CD14-positive monocyte (primary cell): Measurements from ENCODE around the gene AQP9. TPM values are rescaled to one million over a fixed set of nuclear protein-coding genes. Genes with fewer than 3 reads are reported as not detected.

ENCODE experiments used
- DNase-seq, 3 donors: peaks; one replicate each; pipeline ENCODE4 v3.0.0-alpha.2; 2011 to 2022
- H2AFZ ChIP-seq: 2 replicates; pipeline ENCODE4 v1.6.0; 2012; ENCODE audit warnings: mild to moderate bottlenecking, low read depth, low read length, inconsistent platforms; ENCODE audit not compliant: insufficient read depth, poor library complexity, severe bottlenecking
- H3K27ac ChIP-seq, 2 donors: 1 replicate in 1 of 2; 2 replicates in 1 of 2; pipeline ENCODE4 v1.5.1; 2012 to 2013; ENCODE audit warnings: low read length in 2 of 2, control low read depth in 1 of 2, inconsistent platforms in 1 of 2, low read depth in 1 of 2, mild to moderate bottlenecking in 1 of 2
- H3K27me3 ChIP-seq, 2 donors: one replicate each; pipeline versions ENCODE4 v1.6.0 to v1.6.1; 2011 to 2013; ENCODE audit warnings: low read length in 2 of 2; ENCODE audit not compliant: control insufficient read depth in 2 of 2, insufficient read depth in 2 of 2
- H3K36me3 ChIP-seq, 2 donors: replicated peaks in 1 of 2; 1 replicate in 1 of 2; 2 replicates in 1 of 2; pipeline versions ENCODE4 v1.5.1 to v1.6.1; 2012 to 2013; ENCODE audit warnings: low read length in 2 of 2, control low read depth in 1 of 2, inconsistent platforms in 1 of 2, mild to moderate bottlenecking in 1 of 2; ENCODE audit not compliant: insufficient read depth in 2 of 2, control insufficient read depth in 1 of 2
- H3K4me1 ChIP-seq, 2 donors: 1 replicate in 1 of 2; 2 replicates in 1 of 2; pipeline versions ENCODE4 v1.5.1 to v1.6.1; 2012 to 2013; ENCODE audit warnings: low read length in 2 of 2, control low read depth in 1 of 2, inconsistent platforms in 1 of 2, mild to moderate bottlenecking in 1 of 2, moderate library complexity in 1 of 2; ENCODE audit not compliant: insufficient read depth in 2 of 2, control insufficient read depth in 1 of 2
- H3K4me2 ChIP-seq: replicated peaks from 2 replicates; pipeline ENCODE3; 2012; ENCODE audit warnings: low read length, moderate library complexity, mild to moderate bottlenecking; ENCODE audit not compliant: poor library complexity, severe bottlenecking; ENCODE audit errors: extremely low read depth
- H3K4me3 ChIP-seq, 3 experiments: fragments of 200-600 bp in 1 of 3; sonication (generic) in 1 of 3; replicated peaks in 1 of 3; 1 replicate in 2 of 3; 2 replicates in 1 of 3; pipeline ENCODE4 v1.5.1; 2011 to 2013; ENCODE audit warnings: low read length in 3 of 3, mild to moderate bottlenecking in 3 of 3, control low read depth in 2 of 3, low read depth in 2 of 3, inconsistent platforms in 1 of 3, moderate library complexity in 1 of 3
- H3K79me2 ChIP-seq: 2 replicates; pipeline ENCODE4 v1.6.0; 2012; ENCODE audit warnings: mild to moderate bottlenecking, control low read depth, inconsistent platforms, low read length, moderate library complexity; ENCODE audit not compliant: insufficient read depth
- H3K9ac ChIP-seq: 2 replicates; pipeline ENCODE4 v1.6.0; 2017; ENCODE audit warnings: low read length, mild to moderate bottlenecking; ENCODE audit not compliant: insufficient read depth, poor library complexity, severe bottlenecking
- H3K9me3 ChIP-seq, 2 donors: replicated peaks in 1 of 2; 1 replicate in 1 of 2; 2 replicates in 1 of 2; pipeline versions ENCODE4 v1.5.1 to v1.6.1; 2012 to 2013; ENCODE audit warnings: low read length in 2 of 2, control low read depth in 1 of 2; ENCODE audit not compliant: control insufficient read depth in 1 of 2, insufficient read depth in 1 of 2
- H4K20me1 ChIP-seq: 2 replicates; pipeline ENCODE4 v1.6.0; 2012; ENCODE audit warnings: mild to moderate bottlenecking, low read length, control low read depth, moderate library complexity; ENCODE audit not compliant: insufficient read depth
- H3K27ac Mint-ChIP-seq, 7 donors: one replicate each; pipeline ENCODE4 v1.8.0; 2020; ENCODE audit warnings: mild to moderate bottlenecking in 7 of 7, mixed read lengths in 7 of 7, moderate library complexity in 6 of 7, inconsistent platforms in 2 of 7
- H3K27me3 Mint-ChIP-seq, 3 donors: one replicate each; pipeline ENCODE4 v1.8.0; 2021 to 2022; ENCODE audit warnings: low read depth in 3 of 3, mild to moderate bottlenecking in 3 of 3, mixed read lengths in 3 of 3, moderate library complexity in 3 of 3, inconsistent platforms in 1 of 3
- H3K36me3 Mint-ChIP-seq, 2 donors: one replicate each; pipeline ENCODE4 v1.8.0; 2020; ENCODE audit warnings: mixed read lengths in 2 of 2, inconsistent platforms in 1 of 2, mild to moderate bottlenecking in 1 of 2
- H3K4me1 Mint-ChIP-seq: one replicate; pipeline ENCODE4 v1.8.0; 2020; ENCODE audit warnings: mild to moderate bottlenecking, mixed read lengths
- H3K4me3 Mint-ChIP-seq, 2 donors: one replicate each; pipeline ENCODE4 v1.8.0; 2020; ENCODE audit warnings: mild to moderate bottlenecking in 2 of 2, mixed read lengths in 2 of 2, moderate library complexity in 1 of 2
- H3K9me3 Mint-ChIP-seq, 7 donors: one replicate each; pipeline ENCODE4 v1.8.0; 2020 to 2022; ENCODE audit warnings: mixed read lengths in 7 of 7, mild to moderate bottlenecking in 6 of 7, moderate library complexity in 6 of 7, inconsistent platforms in 2 of 7
- CTCF ChIP-seq: fragments of 200-600 bp; IDR thresholded peaks from one replicate; pipeline ENCODE4 v1.8.0; 2022; ENCODE audit warnings: antibody characterized with exemption, mild to moderate bottlenecking
- WGBS: methylation state at CpG from one replicate; pipeline ENCODE4 v1.1.5; 2013; ENCODE audit warnings: missing lambda C conversion rate; ENCODE audit not compliant: insufficient coverage; 5-methylcytosine and 5-hydroxymethylcytosine counted together
- intact Hi-C, 2 donors: fragments of 100-400 bp; cut with micrococcal nuclease; formaldehyde crosslinking; loops; one replicate each; pipeline versions ENCODE4 v1.15.0 to v1.15.1; 2023
- polyA minus RNA-seq: library from RNA; depleted of rRNA, polyadenylated mRNA; stranded (reverse); fragments of >200 nt; gene quantifications from 2 replicates; pipeline ENCODE4 v1.2.3, GENCODE V29; 2012
- polyA plus RNA-seq, 3 donors: library from polyadenylated mRNA; depleted of rRNA in 1 of 3; unstranded in 2 of 3; stranded (reverse) in 1 of 3; fragments of 300-500 nt in 2 of 3; fragments of >200 nt in 1 of 3; fragmentation: Illumina TruSeq in 2 of 3; gene quantifications; 1 replicate in 2 of 3; 2 replicates in 1 of 3; pipeline ENCODE4 v1.2.3, GENCODE V29; 2012 to 2021
- total RNA-seq, 12 experiments: library from RNA in 1 of 12; stranded (reverse) in 1 of 12; fragments of 120-200 nt in 1 of 12; gene quantifications; one replicate each; pipeline ENCODE4 v1.2.4 and lab custom pipeline; 2013 to 2026; ENCODE audit warnings: mixed read lengths in 6 of 12, inconsistent platforms in 1 of 12

AQP9 gene, protein sequence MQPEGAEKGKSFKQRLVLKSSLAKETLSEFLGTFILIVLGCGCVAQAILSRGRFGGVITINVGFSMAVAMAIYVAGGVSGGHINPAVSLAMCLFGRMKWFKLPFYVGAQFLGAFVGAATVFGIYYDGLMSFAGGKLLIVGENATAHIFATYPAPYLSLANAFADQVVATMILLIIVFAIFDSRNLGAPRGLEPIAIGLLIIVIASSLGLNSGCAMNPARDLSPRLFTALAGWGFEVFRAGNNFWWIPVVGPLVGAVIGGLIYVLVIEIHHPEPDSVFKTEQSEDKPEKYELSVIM
- total RNA-seq (2013), result 158 TPM
- polyA plus RNA-seq (100 to 1,000 TPM in 2 of 3 donors, 10 to 100 TPM in 1; 35.6 to 141 (median 112) TPM), polyA minus RNA-seq (63.3 and 75.2 TPM in 2 replicates), total RNA-seq (lab: John Stamatoyannopoulos, UW) (303 to 6,874 (median 971) reads per million in 11 experiments)

GRCh38 chr15:58138106-58138505, at the start of gene AQP9:
Gene AQP9 (plus strand): TSS chr15:58138381. CDS start chr15:58138566, 185 bp downstream.
- Histone ChIP-seq H3K9me3 (no peaks in the 10 kb centered on the region), H3K4me1 (peaks cover 60 to 61% of the 10 kb centered on the region in 2 donors), H3K4me2 (peak within 1 kb of the TSS; percentile 79), H3K27ac (peak within 1 kb of the TSS; percentile 87 to 94), H4K20me1 (no peaks in the 10 kb centered on the region), H2AFZ (no peak within 1 kb of the TSS), H3K27me3 (peaks cover 0 to 2% of the 10 kb centered on the region in 2 donors), H3K79me2 (peaks cover 34% of the 10 kb centered on the region), H3K36me3 (no peaks in the 10 kb centered on the region), H3K4me3 (peak within 1 kb of the TSS; percentile 48 to 98 (median 80)), H3K9ac (peak within 1 kb of the TSS; percentile 74)
- H3K4me1 Mint-ChIP-seq, result peaks cover 49% of the 10 kb centered on the region
- TF ChIP-seq CTCF, result no peak
- peak; percentile 68 to 92 (median 79) for DNase-seq
- H3K27me3 Mint-ChIP-seq, result peaks cover 3 to 7% (median 3%) of the 10 kb centered on the region in 3 donors
- H3K9me3 Mint-ChIP-seq, result peaks cover 0 to 2% (median 1%) of the 10 kb centered on the region in 7 donors
- WGBS, result 93% methylated on average over 3 of the region's 7 CpGs
- peaks cover 12 to 29% of the 10 kb centered on the region in 2 donors for H3K36me3 Mint-ChIP-seq
- intact Hi-C loops, result no loop called here
- H3K27ac Mint-ChIP-seq, result peak within 1 kb of the TSS; percentile 96 to 99 (median 98)
- peak within 1 kb of the TSS; percentile 90 to 92 for H3K4me3 Mint-ChIP-seq

DNA sequence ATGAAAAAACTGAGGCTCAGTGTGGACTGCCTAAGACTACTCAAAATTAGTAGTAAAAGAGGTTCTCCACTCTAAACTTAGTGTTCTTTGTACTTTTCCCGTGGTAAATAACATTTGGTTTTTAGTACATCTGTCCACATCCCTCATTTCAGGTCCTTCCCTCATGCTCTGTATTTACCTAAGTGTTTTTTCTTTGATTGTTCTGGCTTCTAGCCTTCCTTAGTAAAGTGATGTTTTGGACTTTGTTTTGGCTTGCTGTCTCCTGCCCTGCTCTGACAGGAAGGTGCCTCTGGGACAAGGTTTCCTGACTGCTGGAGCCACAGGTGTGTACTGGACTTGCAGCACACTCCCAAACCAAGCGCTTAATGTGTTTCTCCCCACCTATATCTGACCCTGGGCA, 42.8 kb upstream of the AQP9 start:
- Histone ChIP-seq H3K4me3 (no peak overlapping the region), H3K9ac (no peak overlapping the region), H3K27ac (no peak overlapping the region), H3K9me3 (peaks cover 0 to 8% of the 10 kb centered on the region in 2 donors), H3K4me1 (no peaks in the 10 kb centered on the region), H4K20me1 (no peaks in the 10 kb centered on the region), H3K4me2 (no peak overlapping the region), H3K27me3 (peaks cover 1 to 4% of the 10 kb centered on the region in 2 donors), H3K36me3 (no peaks in the 10 kb centered on the region), H3K79me2 (no peaks in the 10 kb centered on the region), H2AFZ (no peak overlapping the region)
- no peak for TF ChIP-seq CTCF
- H3K27ac Mint-ChIP-seq, result no peak overlapping the region
- intact Hi-C loops, result no loop called here
- DNase-seq, result no peak
- H3K27me3 Mint-ChIP-seq, result peaks cover 5 to 7% (median 6%) of the 10 kb centered on the region in 3 donors
- peaks cover 2 to 17% (median 6%) of the 10 kb centered on the region in 7 donors for H3K9me3 Mint-ChIP-seq
- no peaks in the 10 kb centered on the region for H3K36me3 Mint-ChIP-seq
- no peaks in the 10 kb centered on the region for H3K4me1 Mint-ChIP-seq
- no peak overlapping the region for H3K4me3 Mint-ChIP-seq
- WGBS, result no CpG with 5 or more reads among the region's 2 CpGs
